PC-3 (cell line): Measurements from ENCODE around the gene EGFL7. TPM values are rescaled to one million over a fixed set of nuclear protein-coding genes. Genes with fewer than 3 reads are reported as not detected.

ENCODE experiments used
- ATAC-seq: fragments of 200-7000 bp; cut with Tn5 transposase; 2 replicates; pipeline ENCODE4 v1.9.1; 2020; ENCODE audit warnings: mild to moderate bottlenecking, moderate library complexity
- BruUV-seq: library from RNA; stranded (reverse); fragments of 400-500 nt; replicated peaks from 2 replicates; lab custom pipeline; 2021; lab: Mats Ljungman, UMichigan
- CTCF ChIA-PET: fragments of 300-600 bp; sonication (Branson Sonifier 250); formaldehyde crosslinking; loops from one replicate; lab custom pipeline; 2022; ENCODE audit warnings: antibody characterized with exemption; lab: Charles Lee
- POLR2A ChIA-PET: fragments of 300-600 bp; sonication (Branson Sonifier 250); formaldehyde crosslinking; loops from one replicate; lab custom pipeline; 2022; ENCODE audit warnings: antibody characterized with exemption; ENCODE audit not compliant: unreplicated experiment; lab: Charles Lee
- DNase-seq: peaks from one replicate; pipeline ENCODE4 v3.0.0-alpha.2; 2015
- H2AFZ ChIP-seq: fragments of 300-600 bp; sonication (generic); 2 replicates; pipeline ENCODE4 v1.6.0; 2016; ENCODE audit warnings: antibody characterized with exemption, low read length
- H3F3A ChIP-seq: fragments of 300-600 bp; sonication (generic); one replicate; pipeline ENCODE4 v1.6.0; 2017; ENCODE audit warnings: antibody characterized with exemption, low read length, control low read depth, mild to moderate bottlenecking; ENCODE audit not compliant: unreplicated experiment
- H3K27ac ChIP-seq: fragments of 300-600 bp; sonication (generic); 2 replicates; pipeline ENCODE4 v1.5.1; 2016; ENCODE audit warnings: mild to moderate bottlenecking, low read length
- H3K27me3 ChIP-seq: fragments of 300-600 bp; sonication (generic); 2 replicates; pipeline ENCODE4 v1.6.1; 2016; ENCODE audit warnings: low read length, mixed read lengths
- H3K36me3 ChIP-seq: fragments of 300-600 bp; sonication (generic); 2 replicates; pipeline ENCODE4 v1.6.1; 2016; ENCODE audit warnings: low read depth, mixed run types, low read length, mixed read lengths
- H3K4me1 ChIP-seq: fragments of 300-600 bp; sonication (generic); 2 replicates; pipeline ENCODE4 v1.5.1; 2016; ENCODE audit warnings: low read length; ENCODE audit not compliant: insufficient read depth
- H3K4me2 ChIP-seq: fragments of 300-600 bp; sonication (generic); 2 replicates; pipeline ENCODE4 v1.6.0; 2016; ENCODE audit warnings: low read length
- H3K4me3 ChIP-seq: fragments of 300-600 bp; sonication (generic); 2 replicates; pipeline ENCODE4 v1.5.1; 2016; ENCODE audit warnings: mild to moderate bottlenecking, low read length, mixed read lengths
- H3K79me2 ChIP-seq: fragments of 300-600 bp; sonication (generic); 2 replicates; pipeline ENCODE4 v1.6.1; 2017; ENCODE audit warnings: low read length, mixed read lengths
- H3K9ac ChIP-seq: fragments of 300-600 bp; sonication (generic); 2 replicates; pipeline ENCODE4 v1.6.0; 2016; ENCODE audit warnings: mild to moderate bottlenecking, low read length
- H3K9me2 ChIP-seq: fragments of 300-600 bp; sonication (generic); replicated peaks from 2 replicates; pipeline ENCODE4 v1.6.1; 2016; ENCODE audit warnings: mixed run types, low read length, mixed read lengths
- H3K9me3 ChIP-seq: fragments of 300-600 bp; sonication (generic); 2 replicates; pipeline ENCODE4 v1.6.1; 2016; ENCODE audit warnings: low read length, mixed read lengths
- H4K20me1 ChIP-seq: fragments of 300-600 bp; sonication (generic); 2 replicates; pipeline ENCODE4 v1.6.1; 2016; ENCODE audit warnings: low read length, mixed read lengths
- EZH2 ChIP-seq: fragments of 300-600 bp; sonication (generic); IDR thresholded peaks from one replicate; pipeline ENCODE4 v1.6.1; 2017; ENCODE audit warnings: antibody characterized with exemption, mild to moderate bottlenecking, low read length; ENCODE audit not compliant: unreplicated experiment
- EZH2phosphoT487 ChIP-seq: fragments of 300-600 bp; sonication (generic); IDR thresholded peaks from 2 replicates; pipeline ENCODE4 v1.6.1; 2018; ENCODE audit warnings: mild to moderate bottlenecking, antibody characterized with exemption, low read length, borderline replicate concordance
- intact Hi-C: fragments of 100-400 bp; cut with micrococcal nuclease; formaldehyde crosslinking; loops from 2 replicates; pipeline ENCODE4 v1.9.0; 2023
- total RNA-seq: library from RNA; depleted of rRNA; stranded (reverse); fragments of >200 nt; gene quantifications from 2 replicates; pipeline ENCODE4 v1.2.3, GENCODE V29; 2014
- TF ChIP-seq, protein P1 (sequence below): fragments of 300-600 bp; sonication (generic); conservative IDR thresholded peaks from 2 replicates; pipeline ENCODE4 v1.5.1; 2017; ENCODE audit warnings: antibody characterized with exemption, low read depth, mild to moderate bottlenecking, low read length

EGFL7 gene
- total RNA-seq, 1 experiment from 2014 or later = 23.1 TPM

- H3K79me2 ChIP-seq = peaks cover 4% of the 10 kb centered on the region; the same call in 1 of the 2 replicates
- H3K4me2 ChIP-seq = no peak overlapping the region
- H3K9me3 ChIP-seq = no peaks in the 10 kb centered on the region
- CTCF ChIA-PET = no interaction called here
- H4K20me1 ChIP-seq = no peaks in the 10 kb centered on the region
- no peaks in the 10 kb centered on the region for H3F3A ChIP-seq
- no peaks in the 10 kb centered on the region for H3K4me1 ChIP-seq
- H3K9ac ChIP-seq = no peak overlapping the region
- no TSS peak for BruUV-seq
- ATAC-seq (no peak), DNase-seq (no peak)
- intact Hi-C loops = no loop called here
- POLR2A ChIA-PET = no interaction called here
- TF ChIP-seq EZH2 (no peak), EZH2phosphoT487 (no peak)
- TF ChIP-seq, protein P1, sequence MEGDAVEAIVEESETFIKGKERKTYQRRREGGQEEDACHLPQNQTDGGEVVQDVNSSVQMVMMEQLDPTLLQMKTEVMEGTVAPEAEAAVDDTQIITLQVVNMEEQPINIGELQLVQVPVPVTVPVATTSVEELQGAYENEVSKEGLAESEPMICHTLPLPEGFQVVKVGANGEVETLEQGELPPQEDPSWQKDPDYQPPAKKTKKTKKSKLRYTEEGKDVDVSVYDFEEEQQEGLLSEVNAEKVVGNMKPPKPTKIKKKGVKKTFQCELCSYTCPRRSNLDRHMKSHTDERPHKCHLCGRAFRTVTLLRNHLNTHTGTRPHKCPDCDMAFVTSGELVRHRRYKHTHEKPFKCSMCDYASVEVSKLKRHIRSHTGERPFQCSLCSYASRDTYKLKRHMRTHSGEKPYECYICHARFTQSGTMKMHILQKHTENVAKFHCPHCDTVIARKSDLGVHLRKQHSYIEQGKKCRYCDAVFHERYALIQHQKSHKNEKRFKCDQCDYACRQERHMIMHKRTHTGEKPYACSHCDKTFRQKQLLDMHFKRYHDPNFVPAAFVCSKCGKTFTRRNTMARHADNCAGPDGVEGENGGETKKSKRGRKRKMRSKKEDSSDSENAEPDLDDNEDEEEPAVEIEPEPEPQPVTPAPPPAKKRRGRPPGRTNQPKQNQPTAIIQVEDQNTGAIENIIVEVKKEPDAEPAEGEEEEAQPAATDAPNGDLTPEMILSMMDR = no peak
- no peak overlapping the region for H2AFZ ChIP-seq
- no peak overlapping the region for H3K27ac ChIP-seq
- H3K9me2 ChIP-seq = no peaks in the 10 kb centered on the region
- H3K4me3 ChIP-seq = no peak overlapping the region
- no peaks in the 10 kb centered on the region for H3K36me3 ChIP-seq
- H3K27me3 ChIP-seq = no peaks in the 10 kb centered on the region
These were observed 12.2 kb downstream of the EGFL7 start for GRCh38 chr9:136674786-136675349.

DNA sequence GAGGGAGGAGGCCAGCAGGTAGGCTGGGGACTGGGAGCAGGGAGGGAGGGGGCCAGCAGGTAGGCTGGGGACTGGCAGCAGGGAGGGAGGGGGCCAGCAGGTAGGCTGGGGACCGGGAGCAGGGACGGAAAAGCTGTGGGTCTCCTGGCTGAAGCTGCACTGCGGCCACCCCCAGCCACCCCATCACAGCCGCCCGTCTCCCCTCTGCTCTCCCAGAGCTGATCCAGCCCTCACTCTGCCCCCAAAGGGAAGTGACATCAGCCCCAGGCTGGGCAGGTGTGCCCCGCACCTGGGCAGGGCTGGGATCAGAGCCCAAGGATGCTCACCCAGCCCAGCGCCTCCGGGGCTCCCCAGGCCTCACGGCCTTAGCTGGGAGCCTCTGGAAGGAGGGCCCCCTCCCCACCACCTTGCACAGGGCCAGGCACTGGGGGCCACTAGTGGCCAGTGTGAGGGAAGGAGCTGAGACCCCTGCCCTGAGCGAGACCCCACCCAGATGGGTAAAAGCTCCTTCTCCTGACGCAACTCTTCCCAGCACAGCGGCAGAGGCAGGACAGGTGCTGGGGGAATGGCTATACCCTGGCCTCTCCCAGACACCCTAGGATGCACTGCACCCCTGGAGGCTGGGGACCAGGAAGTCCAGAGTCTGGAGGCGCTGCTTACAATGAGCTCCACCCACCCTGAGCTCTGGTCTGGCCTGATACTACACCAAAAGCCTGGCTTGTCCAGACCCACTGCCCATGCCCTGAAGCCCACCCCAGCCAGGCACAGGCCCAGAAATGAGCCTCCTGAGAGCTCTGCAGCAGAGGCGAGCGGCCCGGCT is 13.0 kb downstream of the EGFL7 start:
- H3K27ac ChIP-seq = no peak overlapping the region
- intact Hi-C loops = no loop called here
- no TSS peak for BruUV-seq
- TF ChIP-seq EZH2phosphoT487 (no peak), EZH2 (no peak)
- TF ChIP-seq, protein P1 = no peak
- H3F3A ChIP-seq = no peaks in the 10 kb centered on the region
- H3K9me3 ChIP-seq = no peaks in the 10 kb centered on the region
- H3K79me2 ChIP-seq = peaks cover 4% of the 10 kb centered on the region; the same call in 1 of the 2 replicates
- H2AFZ ChIP-seq = no peak overlapping the region
- POLR2A ChIA-PET = no interaction called here
- ATAC-seq = no peak
- H3K4me2 ChIP-seq = no peak overlapping the region
- CTCF ChIA-PET = no interaction called here
- no peaks in the 10 kb centered on the region for H3K27me3 ChIP-seq
- no peaks in the 10 kb centered on the region for H3K9me2 ChIP-seq
- H3K4me3 ChIP-seq = no peak overlapping the region
- no peaks in the 10 kb centered on the region for H4K20me1 ChIP-seq
- no peak overlapping the region for H3K9ac ChIP-seq
- no peaks in the 10 kb centered on the region for H3K4me1 ChIP-seq
- DNase-seq = no peak
- no peaks in the 10 kb centered on the region for H3K36me3 ChIP-seq

- no peaks in the 10 kb centered on the region for H3F3A ChIP-seq
- no peaks in the 10 kb centered on the region for H3K27me3 ChIP-seq
- no peaks in the 10 kb centered on the region for H3K9me2 ChIP-seq
- ATAC-seq (no peak), DNase-seq (no peak)
- H3K79me2 ChIP-seq = peaks cover 4% of the 10 kb centered on the region; the same call in 1 of the 2 replicates
- CTCF ChIA-PET = no interaction called here
- H3K4me3 ChIP-seq = no peak overlapping the region
- intact Hi-C loops = no loop called here
- no peak overlapping the region for H3K9ac ChIP-seq
- no peaks in the 10 kb centered on the region for H3K36me3 ChIP-seq
- no peak overlapping the region for H3K27ac ChIP-seq
- TF ChIP-seq EZH2 (no peak), EZH2phosphoT487 (no peak)
- TF ChIP-seq, protein P1 = no peak
- no peak overlapping the region for H2AFZ ChIP-seq
- H4K20me1 ChIP-seq = no peaks in the 10 kb centered on the region
- no peaks in the 10 kb centered on the region for H3K9me3 ChIP-seq
- POLR2A ChIA-PET = no interaction called here
- no TSS peak for BruUV-seq
- no peak overlapping the region for H3K4me2 ChIP-seq
- H3K4me1 ChIP-seq = no peaks in the 10 kb centered on the region
These were observed 13.6 kb downstream of the EGFL7 start for GRCh38 chr9:136676297-136676794.
